HG03196 (cell line): ENCODE data around the gene HNRNPU.

Experiments
- ATAC-seq: cut with Tn5 transposase; IDR thresholded peaks from one replicate; pipeline ENCODE4 v1.9.1; 2021; ENCODE audit not compliant: unreplicated experiment

Gene HNRNPU

DNA sequence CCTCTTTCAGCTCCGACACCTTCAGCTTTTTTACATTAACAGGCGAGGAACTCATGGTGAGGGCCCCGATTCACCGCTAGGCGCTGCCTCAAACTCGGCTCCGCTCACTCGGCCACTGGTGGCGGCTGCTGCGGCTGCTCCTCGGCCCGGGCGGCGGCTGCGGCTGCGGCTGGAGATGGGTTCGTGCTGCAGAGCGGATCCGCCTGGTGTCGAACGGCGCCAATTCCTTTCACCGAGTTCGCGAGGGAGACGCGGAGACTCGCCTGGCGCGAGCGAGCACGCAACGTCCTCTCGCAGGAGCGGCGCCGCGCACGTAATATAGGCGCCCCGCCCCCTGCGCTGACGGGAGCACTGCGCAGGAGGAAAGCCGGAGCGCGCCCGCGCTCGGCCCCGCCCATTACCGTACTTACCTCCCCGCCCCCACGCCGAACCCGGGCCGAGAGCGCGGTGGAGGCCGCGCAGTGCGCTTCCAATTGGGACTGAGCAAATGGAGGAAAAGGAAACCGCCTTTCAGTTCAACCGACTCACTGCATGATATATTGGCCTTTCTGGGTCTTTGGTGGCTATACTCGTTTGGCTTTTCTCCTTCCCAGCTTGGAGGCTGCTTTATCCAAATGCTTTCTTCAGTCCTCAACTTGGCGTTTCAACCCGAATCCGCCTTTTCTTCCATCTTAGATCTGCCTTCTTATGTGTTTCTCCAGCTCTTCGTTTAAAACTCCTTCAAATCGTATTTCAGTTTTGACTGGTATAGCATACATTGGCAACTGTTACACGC, at the start of gene HNRNPU:
HNRNPU (minus strand) TSS at position 291 of the 775 bp plus-strand sequence; CDS start at position 55, 236 bp downstream.
- ATAC-seq, result peak; percentile 66

DNA sequence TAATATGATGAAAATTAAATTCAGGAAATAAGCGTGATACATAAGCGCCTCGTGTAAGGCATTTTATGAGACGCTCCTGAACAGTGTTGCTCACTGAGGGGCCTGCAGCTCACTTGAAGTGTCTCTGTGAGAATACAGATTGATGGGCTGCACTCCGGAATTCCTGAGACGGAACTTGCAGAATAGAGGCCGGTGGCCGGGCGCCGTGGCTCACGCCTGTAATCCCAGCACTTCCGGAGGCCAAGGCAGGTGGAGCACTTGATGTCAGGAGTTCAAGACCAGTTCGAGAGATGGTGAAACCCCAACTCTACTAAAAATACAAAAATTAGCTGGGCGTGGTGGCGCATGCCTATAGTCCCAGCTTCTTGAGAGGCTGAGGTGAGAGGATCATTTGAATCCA, 49.5 kb upstream of the HNRNPU start:
- no peak for ATAC-seq

DNA sequence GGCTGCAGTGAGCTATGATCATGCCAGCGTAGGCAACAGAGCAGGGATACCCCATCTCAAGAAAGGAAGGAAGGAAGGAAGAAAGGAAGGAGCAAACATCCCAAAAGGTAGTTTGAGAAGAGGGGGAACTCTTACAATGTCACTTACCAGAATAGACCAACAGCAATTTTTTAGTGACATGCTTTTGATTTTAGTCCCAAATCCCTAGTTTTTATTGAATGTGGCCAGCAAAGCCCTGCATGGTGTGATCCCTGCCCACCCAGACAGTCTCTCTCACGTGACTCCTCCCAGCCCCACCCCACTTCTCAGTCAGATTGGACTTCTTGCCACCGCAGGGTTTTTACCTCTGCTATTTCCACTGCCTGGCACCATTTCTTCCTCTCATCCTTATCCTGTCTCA, 39.8 kb upstream of the HNRNPU start:
- no peak for ATAC-seq

DNA sequence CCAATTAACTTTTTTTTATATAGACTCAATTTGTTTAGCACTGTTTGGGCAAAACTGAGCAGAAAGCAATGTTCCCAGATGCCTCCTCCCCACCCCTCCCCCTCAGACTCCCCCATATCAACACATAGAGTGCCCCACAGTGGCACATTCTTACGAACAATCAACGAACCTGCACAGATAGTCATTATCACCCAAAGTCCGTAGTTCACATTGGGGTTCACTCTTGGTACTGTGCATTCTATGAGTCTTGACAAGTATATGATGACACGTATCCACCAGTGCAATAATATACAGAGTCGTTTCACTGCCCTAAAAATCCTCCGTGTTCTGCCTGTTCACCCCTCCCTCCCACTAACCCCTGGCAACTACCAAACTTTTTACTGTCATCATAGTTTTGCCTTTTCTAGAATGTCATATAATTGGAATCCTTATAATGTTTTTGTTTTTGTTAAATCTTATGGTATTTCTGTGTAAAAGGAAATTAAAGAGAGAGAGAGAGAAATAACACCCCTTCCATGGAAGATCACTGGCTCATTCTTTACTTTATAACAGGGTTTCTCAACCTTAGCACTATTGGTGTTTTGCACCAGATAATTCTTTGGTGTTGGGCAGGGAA, 37.2 kb upstream of the HNRNPU start:
- ATAC-seq, result no peak

GRCh38 chr1:244897476-244898254, 33.3 kb upstream of the HNRNPU start:
- ATAC-seq, result no peak

- ATAC-seq, result no peak
Measured at GRCh38 chr1:244896550-244896949, 32.2 kb upstream of the HNRNPU start.

GRCh38 chr1:244893836-244894235, 29.5 kb upstream of the HNRNPU start:
- no peak for ATAC-seq

DNA sequence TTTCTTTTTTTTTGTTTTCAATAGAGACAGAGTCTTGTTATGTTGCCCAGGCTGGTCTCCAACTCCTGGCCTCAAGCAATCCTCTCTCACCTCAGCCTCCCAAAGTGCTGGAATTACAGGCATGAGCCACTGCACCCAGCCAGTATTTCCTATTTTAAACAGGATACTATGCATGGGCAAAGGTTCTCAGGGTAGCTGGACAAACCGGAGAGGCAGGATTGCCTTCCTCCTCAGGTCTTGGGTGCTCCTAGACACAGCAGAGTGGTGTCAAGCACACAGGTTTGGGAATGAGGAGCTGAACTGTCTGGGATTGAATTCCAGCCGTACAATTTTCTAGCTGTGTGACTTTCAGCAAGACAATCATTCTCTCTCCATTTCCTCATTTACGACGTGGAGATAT, 22.9 kb upstream of the HNRNPU start:
- no peak for ATAC-seq

DNA sequence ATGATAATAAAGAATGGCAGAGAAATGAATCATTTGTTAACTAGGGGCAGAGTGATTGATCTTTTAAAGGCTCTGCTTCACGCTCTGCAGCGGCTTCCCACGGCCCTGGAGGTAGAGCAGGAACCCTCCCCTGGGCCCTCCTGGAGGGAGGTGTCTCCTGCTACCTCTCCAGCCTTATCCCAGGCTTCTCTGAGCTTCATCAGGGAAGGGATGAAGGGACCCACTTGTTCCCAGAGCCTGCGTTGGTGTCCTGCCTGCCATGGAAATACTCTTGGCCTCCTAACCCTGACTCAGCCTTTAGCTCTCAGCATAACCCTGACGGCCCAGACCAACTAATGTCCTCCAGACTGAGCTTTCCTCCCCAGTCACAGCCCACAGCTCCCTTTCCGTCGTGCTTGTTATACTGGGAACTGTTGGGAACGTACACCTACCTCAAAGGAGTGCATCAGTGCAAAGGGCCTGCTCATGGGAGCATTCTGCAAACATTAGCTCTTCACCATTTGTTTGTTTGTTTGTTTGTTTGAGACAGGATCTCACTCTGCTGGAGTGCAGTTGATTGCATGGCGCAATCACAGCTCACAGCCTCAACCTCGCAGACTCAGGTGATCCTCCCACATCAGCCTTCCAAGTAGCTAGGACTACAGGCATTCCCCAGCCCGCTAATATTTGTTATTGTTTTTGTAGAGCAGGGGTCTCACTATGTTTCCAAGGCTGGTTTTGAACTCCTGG, 17.4 kb upstream of the HNRNPU start:
- ATAC-seq, result no peak

- no peak for ATAC-seq
Measured at GRCh38 chr1:244878681-244879080, 14.3 kb upstream of the HNRNPU start.

DNA sequence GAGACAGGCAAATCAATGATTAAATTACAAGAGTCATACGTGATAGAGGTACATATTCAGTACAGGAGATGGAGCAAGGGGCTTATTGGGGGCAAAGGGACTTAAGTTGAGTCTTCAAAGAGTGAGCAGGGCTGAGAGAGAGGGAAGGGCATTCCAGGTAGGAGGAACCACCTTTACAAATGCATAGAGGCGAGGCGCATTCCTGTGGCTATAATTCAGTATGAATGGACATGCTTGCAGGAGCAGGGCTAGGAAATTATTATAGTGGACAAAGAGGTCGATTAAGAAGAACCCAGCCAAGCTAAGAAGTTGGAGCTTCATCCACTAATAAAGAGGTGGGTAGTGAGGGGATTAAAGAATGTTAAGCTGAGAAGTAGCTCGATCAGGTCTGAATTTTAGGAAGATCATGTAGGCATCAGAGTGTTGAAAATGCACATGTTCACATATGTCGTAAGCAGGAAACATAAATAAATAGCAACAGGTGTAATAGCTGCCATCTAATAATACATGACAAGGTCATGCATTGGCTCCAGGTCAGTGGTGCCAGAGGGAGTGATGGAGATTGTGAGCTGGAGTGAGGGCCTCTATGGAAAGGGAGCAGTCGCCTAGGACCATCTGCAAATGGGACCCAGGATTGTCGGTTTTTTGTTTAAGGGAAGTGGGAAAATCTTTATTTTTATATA, 12.0 kb upstream of the HNRNPU start:
- no peak for ATAC-seq

- no peak for ATAC-seq
Measured at GRCh38 chr1:244874974-244875579, 10.7 kb upstream of the HNRNPU start.

GRCh38 chr1:244869950-244870349, 5.6 kb upstream of the HNRNPU start:
- ATAC-seq, result no peak

DNA sequence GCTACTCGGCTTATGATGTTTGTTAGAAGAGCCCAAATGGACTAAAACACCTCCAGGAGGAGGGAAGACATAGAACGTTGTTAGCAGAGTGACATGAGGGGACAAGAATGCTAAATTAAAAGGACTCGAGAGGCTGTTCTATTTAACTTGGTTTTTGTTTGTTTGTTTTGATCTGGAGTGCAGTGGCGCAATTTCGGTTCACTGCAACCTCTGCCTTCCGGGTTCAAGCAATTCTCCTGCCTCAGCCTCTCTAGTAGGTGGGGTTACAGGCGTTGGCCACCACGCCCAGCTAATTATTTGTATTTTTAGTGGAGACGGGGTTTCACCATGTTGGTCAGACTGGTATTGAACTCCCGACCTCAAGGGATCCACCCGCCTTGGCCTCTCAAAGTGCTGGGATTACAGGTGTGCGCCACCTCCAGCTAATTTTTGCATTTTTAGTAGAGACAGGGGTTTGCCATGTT, 5.1 kb upstream of the HNRNPU start:
- no peak for ATAC-seq

DNA sequence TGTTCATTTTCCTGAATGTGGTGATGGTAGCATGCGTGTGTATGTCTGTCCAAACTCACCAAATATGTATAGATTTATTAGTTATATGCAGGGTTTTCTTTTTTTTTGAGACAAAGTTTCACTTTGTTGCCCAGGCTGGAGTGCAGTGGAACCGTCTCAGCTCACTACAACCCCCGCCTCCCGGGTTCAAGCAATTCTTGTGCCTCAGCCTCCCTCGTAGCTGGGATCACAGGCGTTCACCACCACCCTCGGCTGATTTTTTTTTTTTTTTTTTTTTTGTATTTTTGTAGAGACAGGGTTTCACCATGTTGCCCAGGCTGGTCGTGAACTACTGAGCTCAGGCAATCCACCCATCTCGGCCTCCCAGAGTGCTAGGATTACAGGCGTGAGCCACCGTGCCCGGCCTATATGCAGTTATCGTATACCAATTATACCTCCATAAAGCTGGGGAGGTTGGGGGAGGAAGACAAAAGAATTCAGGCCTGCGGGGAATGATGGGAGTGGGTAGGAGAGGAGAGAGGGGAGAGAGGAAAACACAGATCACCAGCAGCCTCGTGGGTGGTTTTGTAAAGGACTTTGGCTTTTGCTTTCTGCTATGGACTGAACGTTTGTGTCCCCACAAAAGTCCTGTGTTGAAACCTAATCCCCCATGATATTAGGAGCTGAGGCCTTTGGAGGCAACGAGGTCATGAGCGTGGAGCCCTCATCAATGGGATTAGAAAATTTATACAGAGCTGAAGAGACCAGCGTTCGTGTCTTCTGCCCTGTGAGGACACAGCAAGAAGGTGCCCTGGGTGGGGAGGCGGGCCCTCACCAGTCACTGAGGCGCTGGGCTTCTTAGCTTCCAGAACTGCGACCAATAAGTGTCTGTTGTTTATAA, 4.4 kb upstream of the HNRNPU start:
- no peak for ATAC-seq

DNA sequence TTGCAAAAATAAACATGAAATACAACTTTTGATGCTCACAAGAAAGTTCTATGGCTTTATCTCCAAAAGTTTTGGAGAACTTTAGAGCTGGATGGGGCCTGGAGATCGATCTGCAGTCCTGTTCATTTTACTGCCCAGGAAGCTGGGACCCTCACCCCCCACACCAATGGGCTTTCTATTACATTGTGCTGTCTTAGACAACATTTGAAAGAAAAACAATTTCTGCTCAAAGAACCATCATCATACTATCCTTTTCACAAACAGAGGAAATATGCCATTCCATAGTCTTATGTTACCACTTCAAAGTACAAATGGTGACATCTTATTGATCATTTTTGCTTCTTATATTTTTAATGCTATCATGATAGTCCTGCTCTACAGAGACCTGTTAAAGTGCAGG, 2.0 kb upstream of the HNRNPU start:
- ATAC-seq, result no peak

DNA sequence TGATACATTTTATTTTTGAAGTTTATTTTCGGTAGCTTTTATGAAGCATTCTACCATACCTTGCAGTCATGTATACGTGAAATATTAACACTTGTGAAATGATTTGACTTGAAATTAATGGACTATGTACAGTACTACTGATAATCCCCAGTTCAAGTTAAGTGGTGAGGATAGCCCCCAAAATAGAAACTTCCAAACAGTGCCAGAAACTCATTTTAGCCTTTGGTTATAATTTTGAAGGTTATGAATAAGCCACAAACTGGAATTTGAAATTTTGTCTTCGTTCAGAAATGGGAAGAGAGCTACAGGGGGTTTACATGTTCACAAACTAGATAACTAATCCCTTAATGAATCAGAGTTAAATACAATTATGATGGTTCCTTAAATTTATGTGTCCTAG, 1.5 kb upstream of the HNRNPU start:
- no peak for ATAC-seq

DNA sequence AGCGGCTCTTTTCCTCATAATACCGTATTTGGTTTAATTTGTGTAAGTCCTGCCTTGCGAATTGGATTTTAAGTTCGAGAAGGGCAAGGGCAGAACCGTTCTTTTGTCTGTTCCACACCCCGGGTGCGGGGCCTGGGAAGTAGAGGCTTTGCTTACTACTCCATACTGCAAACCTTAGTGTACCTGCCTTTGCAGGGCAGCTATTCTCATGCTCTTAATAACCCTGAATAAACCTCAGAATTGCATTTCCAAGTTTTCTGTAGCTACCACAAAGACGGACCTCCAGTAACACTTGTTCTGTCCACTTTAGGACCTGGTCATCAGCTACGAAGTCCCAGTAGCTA, 657 bp upstream of the HNRNPU start:
- no peak for ATAC-seq

- ATAC-seq, result peak; percentile 5
Measured at GRCh38 chr1:244863491-244864252, 671 bp downstream of the HNRNPU start.
